CD4-positive, alpha-beta T cell treated with Interleukin-15 for 4 hours (primary cell): ENCODE data around the gene GSTM2.

Source experiments
- DNase-seq: peaks from one replicate; pipeline ENCODE4 v3.0.0-alpha.2; 2020; ENCODE audit warnings: low spot score

GSTM2 gene

DNA sequence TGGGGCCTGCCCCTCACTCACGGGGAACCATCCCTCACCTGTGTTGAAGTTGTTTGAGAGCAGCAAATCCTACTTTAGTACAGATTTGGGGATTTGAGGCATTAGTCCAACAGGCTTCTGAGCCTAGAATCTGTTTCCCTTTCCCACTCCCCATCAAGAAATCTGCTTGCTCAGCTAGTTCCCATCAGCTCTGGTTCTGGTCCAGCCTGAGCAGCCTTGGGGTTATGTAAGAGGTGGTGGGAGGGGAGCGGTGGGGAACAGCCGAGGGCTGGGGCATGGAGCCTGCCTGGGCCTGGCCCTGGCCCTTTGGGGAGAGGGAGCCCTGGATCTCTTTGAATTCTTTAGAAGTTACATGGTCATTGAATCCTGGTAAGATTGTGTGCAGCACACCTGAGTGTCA lies 48.3 kb downstream of the GSTM2 start:
- no peak for DNase-seq

DNA sequence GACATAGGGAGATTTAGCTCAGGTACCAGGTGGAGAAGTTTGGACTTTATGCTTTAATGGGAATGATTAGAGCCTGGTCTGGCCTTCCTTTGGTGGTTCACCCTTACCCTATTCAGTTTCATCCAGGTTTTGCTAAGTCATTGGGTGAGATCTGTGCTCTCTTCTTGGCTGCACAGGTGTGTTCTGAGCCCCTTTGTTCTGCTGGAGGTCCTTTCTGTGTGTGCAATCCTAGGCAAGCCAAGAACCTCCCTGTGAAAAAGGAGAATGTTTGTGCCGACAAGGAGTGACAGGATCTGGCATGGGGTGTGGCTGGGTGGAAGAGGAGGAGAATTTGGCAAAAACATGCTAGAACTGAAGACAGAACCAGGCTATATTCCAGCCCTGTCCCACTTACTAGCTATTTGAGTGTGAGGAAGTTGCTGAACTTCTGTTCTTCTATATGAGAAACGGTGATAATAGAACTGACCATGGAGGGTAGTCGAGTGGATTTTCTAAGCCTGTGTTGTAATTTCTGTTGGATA lies 48.8 kb downstream of the GSTM2 start:
- no peak for DNase-seq

DNA sequence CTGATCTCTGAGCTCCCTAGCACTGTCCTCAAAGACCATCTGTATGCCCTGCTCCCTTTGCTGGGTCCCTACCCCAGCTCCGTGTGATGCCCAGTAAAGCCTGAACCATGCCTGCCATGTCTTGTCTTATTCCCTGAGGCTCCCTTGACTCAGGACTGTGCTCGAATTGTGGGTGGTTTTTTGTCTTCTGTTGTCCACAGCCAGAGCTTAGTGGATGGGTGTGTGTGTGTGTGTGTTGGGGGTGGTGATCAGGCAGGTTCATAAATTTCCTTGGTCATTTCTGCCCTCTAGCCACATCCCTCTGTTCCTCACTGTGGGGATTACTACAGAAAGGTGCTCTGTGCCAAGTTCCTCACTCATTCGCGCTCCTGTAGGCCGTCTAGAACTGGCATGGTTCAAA lies 49.9 kb downstream of the GSTM2 start:
- DNase-seq, result no peak

DNA sequence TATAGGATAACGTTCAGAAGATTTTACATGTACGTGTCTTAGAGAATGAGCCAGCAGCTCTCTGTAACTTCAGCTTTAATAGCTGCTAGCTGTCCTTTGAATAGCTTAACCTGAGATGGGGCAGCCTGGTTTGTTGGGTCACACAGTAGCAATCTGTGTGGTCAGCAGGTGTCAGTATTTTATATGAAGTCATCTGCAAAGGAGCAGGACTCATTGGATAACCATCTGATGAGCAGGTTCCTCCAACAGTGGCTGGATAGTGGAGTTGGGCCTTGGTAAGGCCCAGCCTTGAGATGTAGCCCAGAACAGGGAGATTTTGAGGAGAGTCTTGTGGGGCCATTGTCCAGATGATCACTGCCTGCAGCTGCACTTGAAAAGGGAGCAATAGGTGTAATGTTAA lies 50.6 kb downstream of the GSTM2 start:
- DNase-seq, result no peak

DNA sequence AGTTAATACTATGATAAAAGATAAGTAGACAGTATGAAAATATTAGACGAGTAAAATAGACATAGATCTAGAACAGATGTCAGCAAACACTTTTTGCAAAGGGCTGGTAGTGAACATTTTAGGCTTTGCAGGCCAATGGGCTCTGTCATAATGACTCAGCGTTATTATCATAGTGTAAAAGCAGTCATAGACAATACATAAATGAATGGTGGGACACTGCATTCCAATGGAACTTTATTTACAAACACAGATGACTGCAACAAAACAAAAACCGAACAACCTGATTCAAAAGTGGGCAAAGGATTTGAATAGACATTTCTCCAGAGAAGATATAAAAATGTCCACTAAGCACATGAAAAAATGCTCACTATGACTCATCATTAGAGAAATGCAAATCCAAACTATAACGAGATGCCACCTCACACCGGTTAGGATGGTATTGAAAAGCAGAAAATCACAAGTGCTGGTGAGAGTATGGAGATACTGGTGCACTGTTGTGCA lies 51.5 kb downstream of the GSTM2 start:
- DNase-seq, result no peak

DNA sequence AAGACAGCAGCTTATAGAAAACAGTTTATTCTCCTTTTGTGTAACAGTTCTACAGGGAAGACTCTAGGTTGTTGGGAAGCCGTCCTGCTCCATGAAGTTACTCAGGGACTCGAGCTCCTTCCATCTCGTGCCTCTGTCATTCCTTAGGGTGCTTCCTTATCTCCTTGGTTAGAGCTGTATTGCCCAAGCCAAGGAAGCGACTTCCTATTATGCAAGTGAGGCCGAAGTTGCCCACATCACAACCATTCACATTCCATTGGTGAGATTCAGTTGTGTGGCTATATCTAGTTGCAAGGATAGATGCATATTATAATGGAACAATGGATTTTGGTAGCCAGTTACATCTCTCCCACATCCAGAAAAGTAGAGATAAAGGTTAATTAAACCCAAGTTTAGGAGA lies 53.2 kb downstream of the GSTM2 start:
- DNase-seq, result no peak

DNA sequence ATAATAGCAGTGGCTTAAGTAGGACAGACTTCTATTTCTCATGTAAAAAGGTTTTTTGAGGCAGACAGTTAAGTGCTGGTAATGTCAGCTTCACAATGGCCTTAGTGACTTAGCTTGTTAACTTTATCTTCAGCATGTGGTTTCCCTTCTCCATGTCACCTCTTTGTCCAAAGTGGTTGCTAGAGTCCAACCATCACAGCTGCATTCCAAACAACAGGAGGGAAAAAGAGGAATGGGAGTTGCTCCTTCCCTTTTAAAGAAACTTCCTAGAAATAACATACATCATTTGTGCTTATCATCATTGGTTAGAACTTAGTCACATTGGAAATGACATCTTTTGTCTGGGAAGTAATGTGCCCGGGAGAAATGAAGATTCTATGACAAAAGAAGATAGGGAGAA lies 54.1 kb downstream of the GSTM2 start:
- DNase-seq, result no peak

DNA sequence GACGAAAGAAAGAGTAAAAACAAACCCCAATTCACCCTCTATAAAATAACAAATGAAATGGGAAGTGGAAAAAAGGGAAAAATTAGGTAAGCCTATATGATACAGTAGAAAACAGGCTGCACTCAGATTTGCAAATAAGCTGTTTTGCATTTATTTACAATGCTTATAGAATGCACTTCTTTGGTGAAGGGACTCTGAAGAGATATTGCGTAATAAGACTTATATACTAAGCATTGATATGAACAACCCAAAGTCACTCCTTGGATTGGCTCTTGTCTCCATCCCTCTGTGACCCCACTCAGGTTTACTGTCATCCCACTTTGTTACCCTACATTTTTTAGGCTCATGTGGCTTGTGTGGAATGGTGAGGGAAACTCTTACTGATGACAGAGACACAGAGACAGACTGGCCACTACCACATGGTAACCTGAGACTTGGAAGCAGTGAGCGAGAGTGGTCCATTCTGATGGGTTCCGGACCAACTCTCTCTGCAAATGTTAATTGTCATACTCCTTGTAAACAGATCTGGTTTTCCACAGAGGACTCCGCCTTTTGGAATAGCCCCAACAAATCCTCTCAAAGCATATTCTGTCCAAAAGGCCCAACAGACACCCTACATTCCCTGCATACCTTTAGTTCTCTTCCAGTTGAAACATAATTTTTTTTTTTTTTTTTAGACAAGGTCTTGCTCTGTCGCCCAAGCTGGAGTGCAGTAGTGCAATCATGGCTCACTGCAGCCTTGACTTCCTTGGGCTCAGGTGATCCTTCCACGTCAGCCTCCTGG lies 55.2 kb downstream of the GSTM2 start:
- no peak for DNase-seq
